Measurements from ENCODE around the gene SCLT1. TPM values are rescaled to one million over a fixed set of nuclear protein-coding genes. Genes with fewer than 3 reads are reported as not detected.

SCLT1 gene
- total and polyA plus RNA-seq, 2 of the 13 experiments (the other 11 are each of a cell fraction or from before 2014, with no cell fraction given): 1.5 to 8.7 TPM

- TF ChIP-seq GMEB1 (CRISPR knock-in tag; IDR thresholded peaks at IDR 0.05; ENCODE audit: borderline replicate concordance) (0 out of 2 replicates have a peak, but pooled peaks have one; percentile 14), HMGXB4 (CRISPR knock-in tag; IDR thresholded peaks at IDR 0.05; ENCODE audit: borderline replicate concordance in 1 of 2, low read depth in 1 of 2) (peak in 1 of 2 experiments; percentile 45; a peak in 1 of 4 replicates), ZNF318 (CRISPR knock-in tag; IDR thresholded peaks at IDR 0.05) (no peak), EP300 (IDR thresholded peaks at IDR 0.05; ENCODE audit: low read depth in 2 of 2, low read length in 2 of 2) (no peak), EP300 (CRISPR knock-in tag; IDR thresholded peaks at IDR 0.05; ENCODE audit: borderline replicate concordance) (no peak), SMAD3 (CRISPR knock-in tag; IDR thresholded peaks at IDR 0.05) (no peak), ZNF333 (CRISPR knock-in tag; IDR thresholded peaks at IDR 0.05; ENCODE audit: borderline replicate concordance) (no peak), NFKB2 (CRISPR knock-in tag; IDR thresholded peaks at IDR 0.05; ENCODE audit: borderline replicate concordance) (no peak), ZFY (CRISPR knock-in tag; IDR thresholded peaks at IDR 0.05) (no peak), DRAP1 (CRISPR knock-in tag; IDR thresholded peaks at IDR 0.05) (0 out of 2 replicates have a peak, but pooled peaks have one; percentile 41), ZNF496 (CRISPR knock-in tag; IDR thresholded peaks at IDR 0.05; ENCODE audit: insufficient replicate concordance) (no peak), FIP1L1 (IDR thresholded peaks at IDR 0.05; ENCODE audit: borderline replicate concordance, insufficient read depth, low read depth, low read length) (no peak), RNF219 (CRISPR knock-in tag; IDR thresholded peaks at IDR 0.05) (no peak)
These were observed 2.6 kb upstream of the SCLT1 start, which contains the start of gene C4orf33 (continued) for GRCh38 chr4:129095811-129096454.

All from HepG2 (cell line).